NCI-H2196 treated with DMSO at 0.1 percent for 48 hours (cell line): ENCODE measurements around the gene GTF3C5.

Experiments
- DNase-seq: peaks from one replicate; lab custom pipeline; 2025; ENCODE audit not compliant: unreplicated experiment; lab: John Stamatoyannopoulos, UW

Gene GTF3C5

DNA sequence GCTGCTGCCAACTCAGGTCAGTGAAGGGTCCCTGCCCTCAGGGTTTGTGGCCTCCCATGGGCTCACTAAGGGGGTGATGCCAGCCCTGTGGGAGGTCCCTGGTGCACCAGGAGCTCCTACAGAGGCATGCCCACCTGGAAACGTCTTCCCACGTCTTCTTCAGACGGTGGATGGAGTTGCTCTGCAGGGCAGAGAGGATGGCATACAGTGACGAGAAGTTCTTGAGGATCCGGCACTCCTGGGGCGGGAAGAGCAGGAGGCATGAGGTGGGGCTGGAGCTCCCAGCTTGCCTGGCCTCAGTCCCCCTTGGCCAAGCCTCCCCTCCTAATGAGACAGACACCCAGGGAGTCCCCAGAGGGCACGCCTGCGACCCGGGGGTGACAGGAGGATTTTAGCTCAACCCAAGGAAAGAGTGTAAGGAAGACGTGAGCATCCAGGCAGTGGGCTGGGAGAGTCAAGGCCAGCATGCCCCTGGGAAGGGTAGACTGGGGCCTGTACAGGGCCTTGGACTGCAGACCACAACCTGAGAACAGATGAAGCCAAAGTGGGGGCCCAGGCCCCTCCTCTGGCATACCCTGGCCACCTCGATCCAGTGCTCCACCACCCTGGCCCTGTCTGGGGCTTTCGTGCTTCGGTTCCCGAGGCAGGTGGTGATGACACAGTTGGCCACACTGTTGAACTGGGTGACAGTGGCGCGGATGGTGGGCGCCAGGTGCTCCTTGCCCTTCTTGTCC lies 75.9 kb downstream of the GTF3C5 start:
- DNase-seq, result no peak

DNA sequence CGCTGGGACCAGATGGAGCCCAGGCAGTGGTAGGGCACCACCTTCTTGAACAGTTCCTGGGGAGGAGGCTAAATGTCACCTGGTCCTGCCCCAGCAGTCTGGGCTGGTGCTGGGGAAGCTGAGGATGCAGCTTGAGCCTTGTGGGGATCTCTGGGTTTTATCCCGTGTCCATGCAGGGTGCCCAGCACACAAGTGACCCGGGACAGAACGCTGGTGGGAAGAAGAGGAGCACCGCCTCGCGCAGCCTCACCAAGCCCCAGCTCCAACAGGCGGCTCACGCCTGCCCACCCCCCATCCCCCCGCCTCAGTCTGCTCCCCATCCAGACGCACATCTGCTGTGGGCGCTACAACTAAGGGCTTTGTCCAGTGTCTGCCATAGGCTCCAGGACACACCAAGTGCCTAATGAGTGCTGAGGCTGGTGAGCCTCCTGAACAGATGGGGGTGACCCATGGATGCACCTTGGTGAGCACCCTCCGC lies 76.5 kb downstream of the GTF3C5 start:
- DNase-seq, result no peak
